WERI-Rb-1 (cell line): ENCODE results near the gene MFSD12.

ENCODE experiments used
- DNase-seq: peaks from one replicate; pipeline ENCODE4 v3.0.0-alpha.2; 2020
- H3K27ac ChIP-seq: fragments of 250-450 bp; sonication (Bioruptor Pico); 2 replicates; pipeline ENCODE4 v1.5.1; 2020; ENCODE audit warnings: mild to moderate bottlenecking, moderate library complexity
- H3K27me3 ChIP-seq: fragments of 250-450 bp; sonication (Bioruptor Pico); 2 replicates; pipeline ENCODE4 v1.5.1; 2021; ENCODE audit warnings: mild to moderate bottlenecking, low read depth, moderate library complexity; ENCODE audit not compliant: insufficient read depth, severe bottlenecking
- H3K36me3 ChIP-seq: fragments of 250-450 bp; sonication (Bioruptor Pico); 2 replicates; pipeline ENCODE4 v1.5.1; 2020; ENCODE audit warnings: mild to moderate bottlenecking, moderate library complexity
- H3K4me3 ChIP-seq: 2 replicates; pipeline ENCODE4 v1.5.1; 2011; ENCODE audit warnings: low read depth, mild to moderate bottlenecking, control low read depth, low read length
- H3K9me3 ChIP-seq: fragments of 250-450 bp; sonication (Bioruptor Pico); 2 replicates; pipeline ENCODE4 v1.5.1; 2021; ENCODE audit warnings: mild to moderate bottlenecking, moderate library complexity; ENCODE audit not compliant: severe bottlenecking
- CTCF ChIP-seq: IDR thresholded peaks from 2 replicates; pipeline ENCODE4 v1.5.1; 2011; ENCODE audit warnings: low read depth, mild to moderate bottlenecking, control low read depth, inconsistent platforms, low read length

Gene MFSD12

GRCh38 chr19:3544742-3545668, 12.4 kb downstream of the MFSD12 start:
- Histone ChIP-seq H3K27ac (no peak overlapping the region), H3K36me3 (peaks cover 35% of the 10 kb centered on the region), H3K4me3 (no peak overlapping the region), H3K27me3 (no peaks in the 10 kb centered on the region), H3K9me3 (no peaks in the 10 kb centered on the region)
- TF ChIP-seq CTCF = peak; percentile 98
- peak; percentile 79 for DNase-seq

DNA sequence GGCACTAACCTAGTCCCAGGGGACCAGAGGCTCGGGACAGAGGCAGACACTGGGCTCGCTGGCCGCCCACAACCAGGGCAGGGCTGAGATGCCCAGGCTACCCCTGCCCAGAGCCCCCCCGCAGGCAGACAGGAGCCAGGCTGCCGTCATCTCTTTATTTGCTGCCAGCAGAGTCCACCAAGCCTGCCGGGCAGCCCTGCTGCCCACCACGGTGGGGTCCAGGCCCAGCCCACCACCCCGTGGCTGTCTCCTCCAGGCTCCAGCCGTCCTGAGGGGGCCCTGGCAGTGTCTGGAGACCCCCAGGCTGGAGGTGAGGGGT, 13.4 kb downstream of the MFSD12 start:
- H3K36me3 ChIP-seq = peaks cover 41% of the 10 kb centered on the region
- no peaks in the 10 kb centered on the region for H3K9me3 ChIP-seq
- no peak for TF ChIP-seq CTCF
- DNase-seq = no peak
- no peaks in the 10 kb centered on the region for H3K27me3 ChIP-seq
- H3K27ac ChIP-seq = no peak overlapping the region
- H3K4me3 ChIP-seq = no peak overlapping the region

- no peak for DNase-seq
- no peak for TF ChIP-seq CTCF
- H3K36me3 ChIP-seq = peaks cover 41% of the 10 kb centered on the region
- no peaks in the 10 kb centered on the region for H3K9me3 ChIP-seq
- no peaks in the 10 kb centered on the region for H3K27me3 ChIP-seq
- H3K27ac ChIP-seq = no peak overlapping the region
- H3K4me3 ChIP-seq = no peak overlapping the region
Observed at GRCh38 chr19:3543150-3544057, 14.0 kb downstream of the MFSD12 start.

GRCh38 chr19:3539756-3540118, 17.6 kb downstream of the MFSD12 start:
- TF ChIP-seq CTCF = no peak
- no peak for DNase-seq
- H3K4me3 ChIP-seq = no peak overlapping the region
- peaks cover 43% of the 10 kb centered on the region for H3K36me3 ChIP-seq
- H3K9me3 ChIP-seq = no peaks in the 10 kb centered on the region
- no peak overlapping the region for H3K27ac ChIP-seq
- no peaks in the 10 kb centered on the region for H3K27me3 ChIP-seq

- DNase-seq = no peak
- H3K4me3 ChIP-seq = no peak within 1 kb of the TSS
- H3K36me3 ChIP-seq = peaks cover 44% of the 10 kb centered on the region
- no peak for TF ChIP-seq CTCF
- H3K9me3 ChIP-seq = no peaks in the 10 kb centered on the region
- no peaks in the 10 kb centered on the region for H3K27me3 ChIP-seq
- no peak within 1 kb of the TSS for H3K27ac ChIP-seq
Observed at GRCh38 chr19:3538965-3539755, 18.2 kb downstream of the MFSD12 start, which contains the start of gene TEKTIP1. Gene TEKTIP1 (plus strand): TSS chr19:3539174. CDS start chr19:3539178, 4 bp downstream.
